Measurements from ENCODE around the gene PRLH. TPM values are rescaled to one million over a fixed set of nuclear protein-coding genes. Genes with fewer than 3 reads are reported as not detected.

The PRLH gene
- total and polyA plus RNA-seq, 2 of the 13 experiments (the other 11 are each of a cell fraction or from before 2014, with no cell fraction given), result not detected

GRCh38 chr2:237581751-237582746 lies 15.7 kb downstream of the PRLH start (continued):
- peak; percentile 62; the same call in 1 of the 2 replicates for TF ChIP-seq UBTF (CRISPR knock-in tag; IDR thresholded peaks at IDR 0.05)
- peak; percentile 89 for TF ChIP-seq ZFP91 (CRISPR knock-in tag; IDR thresholded peaks at IDR 0.05; ENCODE audit: borderline replicate concordance)
- peak; percentile 43 for TF ChIP-seq MED1 (CRISPR knock-in tag; IDR thresholded peaks at IDR 0.05)
- no peak for TF ChIP-seq FOXP1 (IDR thresholded peaks at IDR 0.05)
- TF ChIP-seq FOXP1 (CRISPR knock-in tag; IDR thresholded peaks at IDR 0.05), result no peak
- no peak for TF ChIP-seq ZBTB21 (CRISPR knock-in tag; IDR thresholded peaks at IDR 0.05)
- peak; percentile 55; the same call in 1 of the 2 replicates for TF ChIP-seq GFI1 (CRISPR knock-in tag; IDR thresholded peaks at IDR 0.05; ENCODE audit: borderline replicate concordance)
- peak; percentile 27; the same call in 1 of the 2 replicates for TF ChIP-seq NR2C2 (CRISPR knock-in tag; IDR thresholded peaks at IDR 0.05; ENCODE audit: borderline replicate concordance)
- no peak for TF ChIP-seq ZBTB33 (CRISPR knock-in tag; IDR thresholded peaks at IDR 0.05)
- TF ChIP-seq FOXP4 (CRISPR knock-in tag; IDR thresholded peaks at IDR 0.05), result peak; percentile 18; the same call in 1 of the 2 replicates
- TF ChIP-seq PATZ1 (CRISPR knock-in tag; IDR thresholded peaks at IDR 0.05), result peak; percentile 74
- TF ChIP-seq ZNF7 (CRISPR knock-in tag; IDR thresholded peaks at IDR 0.05), result peak; percentile 54; the same call in 1 of the 2 replicates
- no peak for TF ChIP-seq LBX2 (CRISPR knock-in tag; IDR thresholded peaks at IDR 0.05; ENCODE audit: borderline replicate concordance)
- peak; percentile 75 for TF ChIP-seq PTBP1 (IDR thresholded peaks at IDR 0.05; ENCODE audit: low read depth, low read length, poor library complexity, severe bottlenecking)
